GM12872 (cell line): ENCODE data around the gene NFKBIE.

Experiments used
- TF ChIP-seq, protein P1 (sequence below): IDR thresholded peaks from 3 replicates; pipeline ENCODE4 v1.5.1; 2011; ENCODE audit warnings: low read depth, mild to moderate bottlenecking, low read length, moderate library complexity; ENCODE audit not compliant: insufficient read depth

Gene NFKBIE

DNA sequence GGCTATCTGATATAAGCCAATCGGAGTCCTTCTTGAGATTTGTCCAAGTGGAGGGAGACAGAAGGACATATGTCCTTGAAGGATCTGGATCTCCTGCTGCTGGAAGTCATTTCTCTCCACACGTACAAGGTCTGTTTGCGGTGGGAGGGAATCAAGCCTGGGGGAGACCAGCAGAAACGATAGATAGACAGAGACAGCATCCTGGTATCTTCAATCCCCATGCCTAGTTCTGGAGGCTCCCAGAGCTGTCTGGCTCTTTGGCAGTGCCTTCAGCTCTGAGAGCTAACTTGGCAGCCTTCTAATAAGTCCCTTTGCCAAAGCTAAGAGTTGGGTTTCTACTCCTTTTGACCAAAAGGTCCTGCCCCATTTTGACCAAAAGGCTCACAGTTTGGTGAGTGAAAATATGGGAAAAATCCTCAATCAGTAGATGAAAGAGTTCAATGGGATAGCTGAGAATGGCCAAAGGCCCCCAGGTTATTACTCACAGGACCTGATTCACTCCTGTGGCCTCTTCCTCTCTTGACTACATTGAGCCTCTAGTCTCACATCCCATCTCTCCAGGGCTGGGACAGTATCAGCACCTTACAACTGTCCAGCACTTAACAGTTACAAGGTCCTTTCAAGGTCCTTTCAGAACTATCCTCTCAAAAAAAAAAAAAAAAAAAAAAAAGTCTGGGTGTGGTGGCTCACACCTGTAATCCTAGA, 27.5 kb upstream of the NFKBIE start:
- TF ChIP-seq, protein P1, sequence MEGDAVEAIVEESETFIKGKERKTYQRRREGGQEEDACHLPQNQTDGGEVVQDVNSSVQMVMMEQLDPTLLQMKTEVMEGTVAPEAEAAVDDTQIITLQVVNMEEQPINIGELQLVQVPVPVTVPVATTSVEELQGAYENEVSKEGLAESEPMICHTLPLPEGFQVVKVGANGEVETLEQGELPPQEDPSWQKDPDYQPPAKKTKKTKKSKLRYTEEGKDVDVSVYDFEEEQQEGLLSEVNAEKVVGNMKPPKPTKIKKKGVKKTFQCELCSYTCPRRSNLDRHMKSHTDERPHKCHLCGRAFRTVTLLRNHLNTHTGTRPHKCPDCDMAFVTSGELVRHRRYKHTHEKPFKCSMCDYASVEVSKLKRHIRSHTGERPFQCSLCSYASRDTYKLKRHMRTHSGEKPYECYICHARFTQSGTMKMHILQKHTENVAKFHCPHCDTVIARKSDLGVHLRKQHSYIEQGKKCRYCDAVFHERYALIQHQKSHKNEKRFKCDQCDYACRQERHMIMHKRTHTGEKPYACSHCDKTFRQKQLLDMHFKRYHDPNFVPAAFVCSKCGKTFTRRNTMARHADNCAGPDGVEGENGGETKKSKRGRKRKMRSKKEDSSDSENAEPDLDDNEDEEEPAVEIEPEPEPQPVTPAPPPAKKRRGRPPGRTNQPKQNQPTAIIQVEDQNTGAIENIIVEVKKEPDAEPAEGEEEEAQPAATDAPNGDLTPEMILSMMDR, result no peak

DNA sequence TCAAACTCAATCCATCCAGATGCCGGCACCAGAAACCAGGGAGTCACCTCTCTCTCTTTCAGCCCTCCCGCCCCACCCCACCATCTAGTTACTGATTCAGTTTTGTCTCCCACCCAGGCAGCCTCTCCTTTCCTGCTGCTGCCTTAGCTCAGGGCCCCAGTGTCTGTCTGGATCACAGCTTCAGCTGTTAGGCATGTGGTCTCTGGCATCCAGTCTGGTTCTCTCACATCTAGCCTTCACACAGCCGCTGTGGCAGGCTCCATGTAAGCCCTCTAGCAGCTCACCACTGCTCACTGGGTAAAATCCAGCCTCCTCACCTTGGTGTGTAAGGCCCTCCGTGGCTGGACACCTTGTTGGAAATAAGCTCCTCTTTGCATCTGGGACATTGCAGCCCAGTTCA, 26.5 kb upstream of the NFKBIE start:
- TF ChIP-seq, protein P1, result no peak

DNA sequence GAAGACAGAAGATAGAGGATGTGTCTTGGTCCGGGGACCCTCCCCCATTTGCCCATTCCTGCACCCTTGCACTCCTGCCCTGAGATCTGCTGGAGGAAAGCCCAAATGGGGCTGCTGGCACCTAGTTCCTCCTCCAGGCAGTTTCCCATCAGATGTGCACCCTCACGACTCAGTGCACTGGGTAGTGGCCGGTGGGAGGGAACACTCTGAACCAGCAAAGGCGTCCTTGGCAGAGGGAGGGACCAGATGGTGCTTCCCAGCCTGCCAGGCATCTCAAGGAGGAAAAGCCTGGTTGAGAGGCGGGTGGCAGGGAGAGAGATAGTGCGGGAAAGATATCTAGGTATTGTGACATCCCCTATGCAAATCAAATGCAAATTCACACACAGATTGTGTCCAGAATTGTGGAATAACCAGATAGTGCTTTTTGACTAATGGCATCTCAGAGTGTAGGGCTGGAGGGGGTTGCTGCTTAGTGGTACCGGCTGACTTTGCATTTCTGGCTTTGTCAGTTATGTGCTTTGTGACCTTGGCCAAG, 24.4 kb upstream of the NFKBIE start:
- TF ChIP-seq, protein P1, result no peak

DNA sequence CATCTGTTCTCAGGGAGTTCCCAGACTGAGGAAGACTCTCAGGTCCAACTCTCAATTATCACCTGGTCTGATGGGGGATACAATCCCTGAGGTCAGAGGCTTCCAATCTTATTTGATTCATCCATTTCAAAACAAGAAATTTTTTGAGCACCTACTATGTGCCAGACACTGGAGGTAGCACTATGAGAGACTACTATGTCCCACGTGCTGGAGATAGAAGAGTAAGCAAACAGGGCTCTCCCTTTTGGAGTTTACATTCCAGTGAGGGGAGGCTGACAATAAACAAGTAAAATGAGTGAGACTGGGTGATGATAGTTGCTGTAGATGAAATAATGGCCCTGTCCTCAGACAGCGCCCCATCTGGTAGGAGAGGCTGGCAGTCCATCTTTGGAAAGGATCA, 21.4 kb upstream of the NFKBIE start:
- TF ChIP-seq, protein P1, result no peak

DNA sequence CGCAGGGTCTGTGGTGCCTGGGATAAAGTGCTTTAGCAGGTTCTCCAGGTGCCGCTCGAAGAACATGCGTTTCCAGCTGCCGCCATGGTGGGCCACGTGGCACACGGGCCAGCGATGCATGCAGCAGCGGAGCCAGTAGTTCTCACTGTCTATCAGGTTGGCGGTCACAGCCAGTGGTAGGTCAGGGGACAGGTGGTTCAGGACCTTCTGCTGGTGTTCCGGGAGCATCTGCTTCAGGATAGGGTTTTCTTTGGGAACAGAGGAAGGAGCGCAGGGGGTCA, 20.9 kb upstream of the NFKBIE start:
- TF ChIP-seq, protein P1, result no peak

DNA sequence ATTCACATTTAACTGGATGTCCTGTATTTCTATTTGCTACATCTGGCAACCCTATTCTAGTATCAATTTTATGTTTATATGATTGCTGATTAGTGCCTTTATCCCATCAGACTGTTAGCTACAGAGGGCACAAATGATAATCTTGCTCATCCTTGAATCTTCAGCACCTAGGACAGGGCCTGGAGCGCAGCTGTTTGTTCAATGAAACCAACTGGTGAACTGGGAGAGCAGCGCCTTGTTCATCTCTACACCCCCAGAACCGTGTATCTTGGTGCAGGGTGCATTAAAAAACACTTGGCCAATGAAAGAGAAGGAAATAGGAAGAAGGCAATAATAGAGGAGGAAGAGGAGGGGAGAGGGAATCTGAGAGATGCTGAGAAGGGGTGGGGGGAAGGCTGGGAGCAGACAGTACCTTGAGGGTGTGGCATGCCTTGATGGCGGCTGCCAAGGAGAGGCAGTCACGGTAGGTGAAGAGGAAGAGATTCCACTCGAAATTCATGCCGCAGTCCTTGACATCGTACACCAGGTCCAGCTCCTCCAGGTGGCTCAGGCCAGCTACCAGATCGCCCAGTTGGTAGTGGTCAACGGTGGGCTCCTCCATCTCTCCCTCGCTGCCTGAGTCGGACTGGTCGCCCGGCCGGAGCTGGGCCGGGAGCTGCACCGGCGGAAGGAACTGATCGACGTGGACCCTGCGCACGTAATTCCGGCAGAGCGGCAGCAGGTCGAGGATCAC, 20.4 kb upstream of the NFKBIE start:
- TF ChIP-seq, protein P1, result no peak

DNA sequence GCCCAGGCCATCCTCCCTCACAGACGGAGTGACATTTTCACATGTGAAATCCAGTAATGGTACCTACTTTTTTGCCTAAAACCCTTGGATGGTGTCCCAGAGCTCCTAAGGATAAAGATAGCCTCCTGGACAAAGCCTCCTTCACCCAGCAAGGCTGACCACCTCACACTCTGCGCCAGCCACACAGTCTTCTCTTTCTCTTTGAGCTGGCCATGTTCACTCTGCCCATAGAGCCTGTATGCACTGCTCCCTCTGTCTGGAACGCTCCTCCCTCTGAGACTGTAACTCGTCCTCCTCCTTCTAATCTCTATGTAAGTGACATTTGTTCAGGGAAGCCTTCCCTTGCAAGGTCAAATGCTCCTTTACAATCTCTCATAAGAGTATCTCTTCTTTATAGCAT, 19.5 kb upstream of the NFKBIE start:
- TF ChIP-seq, protein P1, result no peak
